GM19351 (cell line): ENCODE results near the gene IPO4.
A peak's percentile ranks its signal among the peaks of the same experiment; 100 is the strongest.

Source experiments
- ATAC-seq: cut with Tn5 transposase; IDR thresholded peaks from one replicate; pipeline ENCODE4 v1.9.1; 2021; ENCODE audit warnings: mild to moderate bottlenecking, moderate library complexity; ENCODE audit not compliant: unreplicated experiment

IPO4 gene

DNA sequence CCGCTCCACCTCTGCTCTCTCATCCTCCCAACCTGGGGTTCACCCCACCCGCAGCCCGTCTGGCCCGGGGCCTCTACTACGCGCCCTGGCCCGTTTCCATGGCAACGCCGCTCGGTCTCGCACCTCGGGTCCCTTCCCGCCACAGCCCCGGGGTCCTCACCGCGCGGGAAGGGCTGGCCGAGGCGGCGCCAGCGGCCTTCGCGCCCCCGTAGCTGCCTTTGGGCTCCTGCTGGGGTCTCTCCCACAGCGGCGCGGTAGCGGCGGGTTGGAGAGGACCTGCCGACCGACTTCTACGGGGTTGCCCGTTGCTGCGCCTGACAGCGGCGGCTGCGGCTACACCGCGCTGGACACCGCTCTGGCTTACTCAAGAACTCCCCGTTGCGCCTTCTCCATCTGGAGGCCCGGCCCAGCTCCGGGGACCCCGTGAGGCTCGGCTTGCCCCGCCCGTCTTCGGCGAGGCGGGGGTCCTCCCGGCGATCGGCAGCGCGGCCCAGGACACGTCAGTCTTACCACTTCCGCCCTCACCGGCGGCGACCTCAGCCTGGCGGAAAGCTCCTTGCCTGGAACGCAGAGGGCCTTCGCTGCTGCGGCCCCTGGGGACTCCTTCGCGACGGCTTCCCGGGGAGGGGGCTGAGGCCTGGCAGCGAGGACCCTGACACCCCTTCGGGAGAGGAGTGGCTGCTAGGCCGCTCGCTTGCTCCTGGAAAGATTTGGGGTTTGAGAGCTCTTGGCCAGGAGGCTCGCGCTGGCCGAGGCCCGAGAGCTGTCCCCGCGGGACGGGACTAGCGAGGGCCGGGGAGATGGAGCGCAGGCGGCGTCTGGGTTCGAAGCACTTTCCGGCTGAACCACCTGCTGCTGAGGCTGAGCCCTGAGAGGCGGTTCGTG is 6.8 kb upstream of the IPO4 start, which contains the start of gene TM9SF1:
TM9SF1 (minus strand) TSS at position 256 of the 885 bp plus-strand sequence. CDS start 422 bp downstream, outside the sequence.
- peak; percentile 84 for ATAC-seq

DNA sequence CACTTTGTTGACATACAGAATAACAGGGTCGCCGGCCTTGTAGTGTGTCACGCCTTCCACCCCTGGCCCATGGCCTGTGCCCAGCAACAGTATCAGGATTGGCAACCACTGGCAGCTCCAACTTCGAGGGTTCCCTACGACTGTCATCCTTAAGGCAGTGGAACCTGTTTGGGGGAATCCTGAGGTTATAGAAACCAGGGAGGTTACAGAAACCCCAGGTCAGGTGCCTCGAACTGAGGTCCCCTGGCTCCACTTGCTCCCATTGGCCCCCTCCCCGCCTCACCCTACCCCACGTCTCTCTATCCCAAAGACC is 6.2 kb upstream of the IPO4 start:
- ATAC-seq = no peak

DNA sequence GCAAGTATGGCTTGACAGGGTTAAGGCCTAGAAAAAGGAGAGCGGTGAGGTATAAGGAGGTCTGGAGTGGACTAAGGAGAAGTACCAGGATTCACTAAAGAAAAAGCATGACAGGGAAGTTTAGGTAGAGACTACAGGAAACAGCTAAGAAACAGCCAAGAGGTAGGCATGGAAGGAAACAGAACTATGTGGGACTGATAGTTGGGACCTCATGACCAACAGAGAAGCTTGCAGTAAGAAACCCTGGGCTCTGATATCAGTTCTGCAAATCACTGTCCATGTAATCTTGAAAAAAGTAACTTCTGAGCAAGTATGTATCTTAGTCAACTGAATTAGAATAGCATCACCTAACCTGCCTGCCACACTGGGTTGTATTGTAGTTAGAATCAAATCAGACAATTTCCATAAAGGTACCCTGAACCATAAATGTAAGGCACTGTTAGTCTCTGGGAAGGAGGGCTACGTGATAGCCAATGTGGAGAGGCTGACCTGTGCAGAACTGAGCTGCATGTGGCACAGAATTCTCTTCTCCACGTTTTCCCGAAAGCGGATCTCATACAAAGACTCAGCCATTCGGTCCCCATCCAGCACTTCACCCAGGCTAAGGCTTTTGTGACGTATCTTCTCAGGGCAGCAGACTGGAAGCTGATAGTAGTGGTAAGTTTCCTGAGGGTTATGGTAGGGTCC is 5.7 kb upstream of the IPO4 start:
- ATAC-seq = no peak

DNA sequence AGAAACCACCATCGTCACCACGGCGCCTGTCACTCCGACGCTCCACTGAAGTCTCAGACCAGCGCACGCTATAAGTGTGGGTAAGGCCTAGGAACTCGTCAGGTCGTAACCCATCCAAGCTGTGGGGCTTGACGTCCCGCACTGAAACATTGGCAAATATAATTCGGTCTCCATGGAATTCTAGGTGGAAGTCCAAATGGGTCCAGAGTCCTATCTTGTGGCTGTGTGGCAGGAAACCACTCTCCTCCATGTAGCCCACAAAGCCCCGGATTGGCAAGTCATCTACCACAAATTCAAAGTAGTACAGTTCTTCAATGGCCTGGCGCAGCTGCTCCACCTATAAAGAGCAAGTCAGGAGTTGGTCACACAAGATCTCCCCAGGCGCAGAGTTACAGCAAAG is 4.3 kb upstream of the IPO4 start:
- no peak for ATAC-seq

DNA sequence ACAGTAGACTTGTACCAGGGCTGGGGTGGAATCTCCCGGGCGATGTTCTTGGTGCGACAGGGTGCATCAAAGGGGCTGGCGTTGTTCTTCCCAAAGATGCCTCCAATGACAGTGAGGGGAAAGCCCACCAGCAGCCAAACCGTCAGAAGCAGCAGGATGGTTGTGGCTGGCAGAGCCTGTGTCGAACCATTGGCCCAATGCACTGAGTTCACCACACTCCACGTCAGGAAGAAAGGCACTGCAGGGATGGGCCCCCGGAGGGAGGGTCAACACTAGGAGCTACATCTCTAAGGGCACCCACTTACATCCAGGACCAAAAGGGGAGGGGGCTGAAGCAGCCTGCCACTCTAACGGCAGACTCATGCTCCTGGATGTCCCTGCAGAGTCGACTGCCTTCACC is 1.8 kb upstream of the IPO4 start:
- no peak for ATAC-seq

DNA sequence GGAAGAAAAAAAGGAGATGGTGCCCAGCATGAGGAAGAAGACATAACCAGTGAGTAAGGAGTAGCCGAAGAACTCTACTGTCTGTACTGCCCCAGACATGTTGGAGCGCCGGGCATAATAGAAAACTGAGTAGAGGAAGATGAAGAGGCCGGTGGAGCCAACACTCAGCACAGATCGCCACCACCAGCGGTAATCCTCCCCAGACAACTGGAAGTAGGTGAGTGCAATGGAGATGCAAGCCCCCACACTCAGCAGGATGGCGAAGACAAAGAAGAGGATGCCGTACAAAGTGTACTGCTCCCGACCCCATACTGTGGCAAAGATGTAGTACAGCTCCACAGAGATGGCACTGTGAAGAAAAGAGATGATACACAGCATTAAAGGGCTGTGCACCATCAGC is 844 bp upstream of the IPO4 start:
- no peak for ATAC-seq

DNA sequence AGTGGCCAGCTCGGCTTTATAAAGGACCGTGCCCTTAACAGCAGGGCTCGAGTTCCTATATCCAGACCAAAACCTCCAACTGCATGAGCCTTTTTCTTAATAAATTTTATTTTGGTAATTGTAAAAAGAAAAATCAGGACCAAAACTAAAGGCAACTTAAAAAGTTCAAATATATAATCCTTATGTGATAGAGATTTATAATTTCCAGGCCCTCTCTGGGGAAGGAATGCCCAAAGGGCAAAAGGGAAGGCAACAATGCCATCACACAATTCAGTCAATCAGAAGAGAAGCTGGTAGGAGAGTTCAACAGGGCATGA is 401 bp upstream of the IPO4 start:
- ATAC-seq = no peak

DNA sequence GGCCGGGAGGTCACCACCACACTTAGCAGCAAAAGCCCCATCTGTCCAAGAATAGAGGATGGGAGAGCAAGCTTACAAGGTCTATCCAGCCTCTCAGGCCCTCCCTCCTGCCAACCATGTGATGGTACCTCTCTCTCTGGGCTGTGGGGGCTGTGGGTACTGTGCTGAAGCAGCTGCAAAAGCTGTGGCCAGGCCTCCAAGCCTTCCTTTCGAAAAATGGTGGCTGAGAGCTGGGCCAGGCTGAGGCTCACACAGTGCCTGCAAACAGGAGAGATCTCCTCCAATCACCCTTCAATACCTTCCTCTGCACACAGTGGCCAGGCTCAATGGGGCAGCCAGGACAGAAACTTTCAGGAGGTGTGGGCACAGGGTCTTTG is 1.1 kb downstream of the IPO4 start:
- no peak for ATAC-seq

DNA sequence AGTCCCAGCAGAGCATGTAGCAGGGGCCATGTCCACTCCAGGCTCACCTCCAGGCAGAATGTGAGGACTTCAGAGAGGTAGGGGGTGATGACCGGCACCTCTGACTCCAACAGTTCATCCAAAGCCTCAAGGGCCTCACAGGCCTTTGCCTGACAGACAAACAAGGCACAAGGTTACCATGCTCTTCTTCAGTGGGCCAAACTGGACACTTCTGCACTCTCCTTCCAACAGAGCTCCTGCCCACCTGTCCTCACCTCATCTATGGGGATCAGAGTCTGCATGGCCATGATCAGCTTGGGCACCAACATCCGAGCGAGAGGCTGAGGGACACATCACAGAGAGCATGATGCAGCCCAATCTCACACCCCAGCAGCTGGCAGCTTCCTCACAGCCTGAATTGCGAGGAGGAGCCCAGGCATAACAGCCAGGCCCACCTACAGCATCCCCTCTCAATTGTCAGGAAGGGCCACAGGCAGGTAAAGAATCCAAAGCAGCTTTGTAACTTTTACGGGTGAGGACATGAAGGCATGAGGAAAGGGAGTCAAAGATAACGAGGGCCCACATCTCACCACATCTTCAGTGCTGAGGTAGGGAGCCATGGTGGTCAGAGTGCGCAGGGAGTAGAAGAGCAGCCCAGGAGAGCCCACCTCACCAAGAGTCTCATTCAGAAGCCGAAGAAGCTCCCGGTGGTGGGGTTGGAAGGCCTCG is 1.6 kb downstream of the IPO4 start:
- no peak for ATAC-seq

DNA sequence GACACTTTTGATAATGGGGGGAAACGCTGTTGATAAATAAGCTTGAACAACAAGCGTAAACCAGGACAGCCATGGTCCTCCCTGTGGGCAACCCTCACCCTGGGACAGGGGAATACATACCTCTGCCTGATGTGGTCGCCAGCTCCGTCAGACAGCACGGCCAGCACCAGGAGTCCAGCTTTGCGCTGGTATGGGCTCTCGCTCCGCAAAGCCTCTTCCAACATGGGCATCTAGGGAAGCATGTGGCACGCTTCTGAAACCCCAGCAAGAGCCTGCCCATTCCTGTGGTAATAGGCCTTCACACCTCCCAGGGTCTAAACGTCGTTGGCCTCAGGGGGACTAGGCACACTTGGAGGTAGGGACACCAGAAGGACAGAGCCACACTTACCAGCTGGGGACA is 2.9 kb downstream of the IPO4 start:
- no peak for ATAC-seq

DNA sequence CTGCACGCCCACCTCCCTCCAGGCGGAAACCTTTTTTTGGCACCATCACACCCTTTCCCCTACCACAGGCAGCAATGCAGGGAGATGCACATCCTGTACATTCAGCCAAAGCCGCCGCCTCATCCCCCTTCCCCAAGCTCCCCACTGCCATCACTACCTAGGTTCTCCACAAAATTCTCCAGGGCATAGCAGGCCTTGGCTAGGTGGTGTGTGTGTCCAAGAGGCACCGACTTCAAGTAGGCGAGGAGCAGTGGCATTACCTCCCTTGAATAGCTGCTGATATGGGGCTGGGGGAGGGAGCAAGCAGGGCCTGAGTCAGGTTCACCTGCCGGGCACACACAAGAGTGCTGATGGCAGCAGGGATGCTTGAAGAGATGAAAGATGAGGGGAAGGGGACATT is 3.6 kb downstream of the IPO4 start:
- ATAC-seq = no peak

DNA sequence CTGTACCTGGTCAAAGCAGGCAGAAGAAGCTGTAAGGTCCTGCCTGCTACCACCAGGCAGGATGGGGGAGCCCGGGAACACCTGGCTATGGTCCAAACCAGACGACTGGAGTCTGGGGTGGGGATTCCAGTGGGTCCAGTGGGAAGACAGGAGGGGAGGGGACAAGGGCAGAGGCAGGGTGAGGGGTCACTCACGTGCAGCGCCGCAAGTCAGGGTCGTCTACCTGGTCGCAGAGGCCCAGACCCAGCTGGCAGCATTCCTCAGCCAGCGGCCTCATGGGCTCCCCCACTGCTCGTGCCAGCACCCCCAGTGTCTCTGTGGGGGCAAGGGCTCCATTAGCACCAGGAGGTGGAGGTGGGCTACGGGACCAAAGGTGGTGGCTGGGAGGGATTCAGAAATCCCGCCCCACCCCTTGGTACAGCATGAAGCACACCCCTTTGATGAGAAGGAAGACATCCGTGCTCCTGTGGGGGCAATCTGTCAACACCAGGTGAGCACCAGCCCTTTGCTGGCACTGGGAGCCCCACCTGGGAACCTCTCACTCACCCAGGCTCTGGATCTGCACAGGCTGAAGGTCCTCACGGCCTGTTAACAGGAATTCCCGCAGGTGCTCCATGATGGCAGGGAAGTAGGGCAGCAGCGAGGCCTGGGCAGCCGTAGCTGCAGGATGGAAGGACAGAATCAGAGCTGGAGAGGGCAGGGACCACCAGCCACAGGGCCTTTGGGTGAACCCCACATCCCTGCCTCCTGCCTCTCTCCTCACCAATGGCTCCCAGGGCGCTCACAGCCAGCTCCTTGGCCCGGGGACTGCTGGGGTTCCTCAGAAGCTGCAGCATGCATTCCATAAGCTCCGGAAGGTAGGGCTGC is 4.3 kb downstream of the IPO4 start:
- ATAC-seq = no peak

DNA sequence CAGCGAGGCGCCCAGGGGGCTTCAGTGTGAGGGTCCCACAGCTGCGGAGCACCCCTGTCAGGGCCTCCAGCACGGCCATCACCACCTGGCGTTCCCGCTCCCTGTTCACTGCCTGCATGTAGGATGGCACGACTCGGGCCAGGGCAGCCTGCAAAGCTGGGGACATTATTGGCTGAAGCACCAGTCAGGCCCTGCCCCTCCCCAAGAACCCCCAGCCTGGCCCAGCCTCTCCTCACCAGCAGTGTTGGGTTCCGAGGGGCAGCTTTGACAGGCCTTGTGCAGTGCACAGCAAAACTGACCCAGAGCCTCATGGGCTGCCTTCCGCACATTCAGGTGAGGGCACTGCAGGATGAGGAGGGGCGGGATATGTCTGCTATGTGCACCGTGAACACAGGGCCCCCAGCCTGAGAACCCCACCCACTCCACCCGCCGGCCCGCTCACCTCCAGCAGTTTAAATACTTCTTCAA is 5.6 kb downstream of the IPO4 start:
- no peak for ATAC-seq

DNA sequence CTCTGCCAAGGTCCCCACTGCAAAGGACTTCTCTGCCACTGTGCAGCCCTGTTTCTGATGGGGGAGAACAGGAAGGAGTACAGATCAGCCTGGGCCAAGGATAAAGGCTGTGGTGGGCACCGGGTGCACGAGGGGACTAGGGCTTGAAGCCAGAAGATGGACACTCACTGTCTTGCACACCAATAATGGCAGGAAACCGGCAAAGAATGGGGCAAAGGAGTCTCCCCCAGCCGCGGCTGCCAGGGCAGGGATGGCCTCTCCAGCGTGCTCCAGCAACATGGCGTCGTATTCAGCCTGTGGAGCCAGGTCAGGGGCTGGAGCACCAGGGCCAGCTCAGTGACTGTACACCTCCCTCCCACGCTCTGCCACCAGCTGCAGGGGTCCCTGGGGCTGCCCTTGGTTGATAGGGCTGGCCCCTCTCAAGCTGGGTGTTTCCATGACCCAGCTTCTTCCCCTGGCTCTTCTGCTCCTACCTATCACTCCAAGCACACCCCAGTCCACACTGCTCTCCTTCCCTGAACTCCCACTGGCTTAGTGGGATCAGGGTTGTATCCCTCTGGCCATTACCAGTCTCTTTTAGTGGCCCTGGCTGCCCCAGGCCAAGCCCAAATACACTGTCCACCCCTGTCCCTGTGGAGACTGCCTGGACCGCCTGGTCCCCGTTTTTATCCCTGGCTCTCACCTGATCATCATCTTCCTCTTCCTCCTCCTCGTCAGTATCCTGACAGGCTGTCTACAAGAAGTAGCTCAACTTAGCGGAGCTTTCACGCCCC is 6.3 kb downstream of the IPO4 start:
- ATAC-seq = no peak

DNA sequence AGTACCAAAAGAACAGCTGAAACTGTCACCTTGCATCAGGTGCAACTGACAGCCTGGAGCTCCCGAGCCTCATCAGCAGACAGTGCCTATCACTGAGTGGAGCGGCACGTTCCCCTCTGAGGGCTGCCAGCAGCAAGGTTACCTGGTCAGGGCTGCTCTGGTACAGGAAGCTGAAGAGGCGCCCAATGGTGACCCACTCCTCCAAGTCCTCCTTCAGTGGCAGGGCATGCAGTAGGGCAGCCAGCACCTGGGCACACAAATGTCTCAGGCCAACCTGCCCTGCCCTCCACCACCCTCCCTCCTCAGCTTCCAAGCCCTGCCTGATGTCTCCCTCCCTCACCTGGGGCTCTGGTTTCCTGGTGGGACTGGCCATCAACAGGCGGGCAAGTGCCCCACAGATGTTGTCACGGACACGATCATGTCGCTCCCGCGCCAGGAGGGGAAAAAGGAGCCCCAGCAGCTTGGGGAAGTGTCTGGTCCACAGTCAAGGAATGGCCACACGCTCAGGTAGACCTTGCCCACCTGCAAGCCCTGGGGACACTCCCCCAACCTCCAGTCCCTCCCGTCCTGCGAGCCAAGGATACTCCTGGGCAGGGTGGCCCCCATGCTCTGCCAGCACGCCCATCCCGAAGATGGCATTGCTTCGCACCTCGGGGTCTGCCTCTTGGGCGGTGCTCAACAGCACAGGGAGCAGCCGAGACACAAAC is 7.1 kb downstream of the IPO4 start:
- ATAC-seq = no peak

DNA sequence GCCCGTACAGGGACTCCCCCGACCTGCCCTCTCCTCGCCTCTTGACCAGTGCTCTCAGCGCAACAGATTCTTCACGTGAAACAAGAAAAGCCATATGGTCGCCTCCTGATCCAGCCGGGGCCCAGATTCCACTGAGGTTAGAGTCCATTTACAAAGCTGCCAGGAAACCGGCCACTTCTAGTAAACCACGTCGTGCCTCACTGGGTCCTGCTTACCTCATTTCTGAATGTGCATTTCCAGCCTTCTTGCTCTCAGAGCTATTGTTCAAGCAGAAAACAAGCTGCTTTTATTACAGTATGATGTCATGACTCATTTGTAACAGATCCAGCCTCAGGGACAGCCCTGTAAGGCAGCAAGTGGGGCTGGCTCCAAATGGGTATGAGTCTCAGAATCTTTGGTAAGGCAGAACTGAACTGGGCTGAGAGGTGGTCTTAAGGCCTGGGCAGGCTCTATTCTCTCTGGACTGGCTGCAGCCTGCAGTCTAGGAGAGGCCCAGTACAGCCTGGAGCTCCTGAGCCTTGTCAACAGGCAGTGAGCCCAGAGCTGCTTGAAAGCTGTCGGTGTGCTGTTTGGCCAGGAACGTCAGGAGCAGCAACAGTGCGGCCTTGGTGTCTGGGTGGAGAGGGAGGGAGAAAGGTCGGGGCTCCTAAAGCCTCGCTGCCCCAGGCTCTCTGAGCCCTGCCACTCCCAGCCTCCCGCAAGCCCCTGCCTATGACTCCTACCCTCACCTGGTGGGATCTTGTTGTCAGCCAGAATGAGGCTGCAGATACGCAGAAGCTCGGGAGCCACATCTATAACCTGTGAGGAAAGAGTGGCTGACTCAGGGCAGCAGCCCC is 8.4 kb downstream of the IPO4 start:
- no peak for ATAC-seq

DNA sequence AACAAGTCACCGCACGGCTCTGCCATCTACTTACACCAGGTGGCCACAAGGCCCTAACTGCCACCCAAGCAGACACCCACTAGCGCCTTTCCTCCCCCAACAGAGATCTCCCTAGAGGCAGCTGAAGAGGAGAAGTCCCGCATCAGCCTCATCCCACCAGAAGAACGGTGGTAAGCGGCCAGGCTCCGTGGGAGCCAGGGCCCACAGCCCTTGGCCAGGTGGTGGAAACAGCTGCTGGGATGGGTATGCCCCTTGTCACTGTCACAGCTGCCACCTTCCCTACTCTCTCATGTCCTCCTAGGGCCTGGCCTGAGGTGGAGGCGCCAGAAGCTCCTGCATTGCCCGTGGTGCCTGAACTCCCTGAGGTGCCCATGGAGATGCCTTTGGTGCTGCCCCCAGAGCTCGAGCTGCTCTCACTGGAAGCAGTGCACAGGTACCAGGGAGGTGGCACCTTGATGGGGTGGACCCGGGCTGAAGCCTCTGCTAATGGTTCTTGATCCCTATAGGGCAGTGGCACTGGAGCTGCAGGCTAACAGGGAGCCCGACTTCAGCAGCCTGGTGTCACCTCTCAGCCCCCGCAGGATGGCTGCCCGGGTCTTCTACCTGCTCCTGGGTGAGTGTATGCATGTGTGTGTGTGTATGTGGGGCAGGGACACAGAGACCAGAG is 9.2 kb downstream of the IPO4 start:
- no peak for ATAC-seq
